Cortex of kidney (tissue), 1 donor: ENCODE measurements around the gene BCL2A1.
"Not testable (repeated sequence)": the region's sequence is repeated elsewhere in the genome, so short reads cannot be mapped to it uniquely, and the experiment has no call there.

Experiments used
- DNase-seq: peaks from one replicate; lab custom pipeline; 2025; lab: John Stamatoyannopoulos, UW

The BCL2A1 gene

DNA sequence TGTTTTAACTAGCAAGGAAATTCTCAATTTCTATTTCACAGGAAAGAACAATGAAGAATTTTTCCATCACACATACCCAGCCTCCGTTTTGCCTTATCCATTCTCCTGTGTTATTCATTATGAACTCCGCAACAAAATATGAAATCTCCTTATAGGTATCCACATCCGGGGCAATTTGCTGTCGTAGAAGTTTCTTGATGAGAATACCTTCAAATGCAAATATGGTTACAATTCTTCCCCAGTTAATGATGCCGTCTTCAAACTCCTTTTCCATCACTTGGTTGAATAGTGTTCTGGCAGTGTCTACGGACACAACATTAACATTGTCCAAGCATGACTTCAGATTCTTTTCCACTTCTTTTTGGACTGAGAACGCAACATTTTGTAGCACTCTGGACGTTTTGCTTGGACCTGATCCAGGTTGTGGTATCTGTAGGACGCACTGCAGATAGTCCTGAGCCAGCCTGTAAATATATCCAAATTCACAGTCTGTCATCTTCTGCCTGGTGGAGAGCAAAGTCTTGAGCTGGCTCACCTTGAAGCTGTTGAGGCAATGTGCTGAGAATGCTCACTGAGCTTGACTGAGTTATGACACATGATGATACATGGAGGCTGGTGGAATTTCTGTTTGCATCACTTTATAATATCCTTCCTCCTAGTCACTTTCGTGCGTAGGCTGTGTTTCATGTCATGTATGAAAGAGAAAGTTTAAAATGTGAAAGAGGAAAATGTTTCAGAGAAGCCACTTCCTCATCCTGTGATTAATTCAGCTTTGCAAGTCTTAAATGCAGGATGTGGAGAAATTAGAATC is at the start of gene BCL2A1:
Gene BCL2A1 (minus strand): TSS at position 573 of the 811 bp plus-strand sequence. CDS start 77 bp downstream, at position 496.
- DNase-seq, result no peak

DNA sequence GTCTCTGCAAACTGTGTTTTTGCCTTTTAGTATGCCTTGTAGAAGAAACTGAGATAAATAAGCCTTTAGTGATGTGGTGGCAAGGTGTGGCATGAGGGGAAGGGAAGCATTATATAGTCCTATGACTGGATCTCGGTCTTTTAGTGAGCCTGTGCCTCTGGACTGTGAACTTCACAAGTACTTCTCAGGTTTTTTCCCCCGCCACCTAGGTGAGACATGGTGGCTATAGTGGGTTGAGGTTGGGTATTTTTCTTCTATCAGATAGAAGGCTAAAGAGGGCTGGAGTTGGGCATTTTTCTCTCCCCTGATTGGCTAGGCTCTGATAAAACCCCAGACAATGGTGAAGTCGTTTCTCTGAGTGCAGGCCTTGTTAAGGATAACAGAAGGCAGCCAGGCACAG is 49.7 kb upstream of the BCL2A1 start:
- DNase-seq, result no peak

DNA sequence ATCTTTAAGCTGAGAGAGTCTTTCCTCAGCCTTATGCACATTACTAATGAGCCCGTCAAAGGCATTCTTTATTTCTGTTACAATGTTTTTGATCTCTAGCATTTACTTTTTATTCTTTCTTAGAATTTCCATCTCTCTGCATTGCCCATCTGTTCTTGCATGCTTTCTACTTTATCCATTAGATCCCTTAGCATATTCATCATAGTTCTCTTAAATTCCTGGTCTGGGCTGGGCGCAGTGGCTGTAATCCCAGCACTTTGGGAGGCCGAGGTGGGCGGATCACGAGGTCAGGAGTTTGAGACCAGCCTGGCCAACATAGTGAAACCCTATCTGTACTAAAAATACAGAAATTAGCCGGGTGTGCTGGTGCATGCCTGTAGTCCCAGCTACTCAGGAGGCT is 49.2 kb upstream of the BCL2A1 start:
- not testable (repeated sequence) for DNase-seq

DNA sequence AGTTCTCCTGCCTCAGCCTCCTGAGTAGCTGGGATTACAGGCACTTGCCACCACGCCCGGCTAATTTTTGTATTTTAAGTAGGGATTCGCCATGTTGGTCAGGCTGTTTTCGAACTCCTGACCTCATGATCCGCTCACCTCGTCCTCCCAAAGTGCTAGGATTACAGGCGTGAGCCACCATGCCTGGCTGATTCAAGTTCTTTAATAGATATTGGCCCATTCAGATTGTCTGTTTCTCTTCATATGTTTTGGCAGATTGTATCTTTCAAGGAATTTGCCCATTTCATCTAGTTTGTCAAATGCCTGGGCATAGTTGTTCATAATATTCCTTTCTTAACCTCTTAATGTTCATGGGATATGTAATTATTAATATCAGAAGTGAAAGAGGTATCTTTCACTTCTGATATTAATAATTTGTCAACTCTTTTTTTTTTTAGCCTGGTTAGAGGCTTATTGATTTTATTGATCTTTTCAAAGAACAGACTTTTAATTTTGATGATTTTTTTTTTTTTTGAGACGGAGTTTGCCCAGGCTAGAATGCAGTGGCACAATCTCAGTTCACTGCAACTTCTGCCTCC is 48.3 kb upstream of the BCL2A1 start:
- DNase-seq, result no peak

DNA sequence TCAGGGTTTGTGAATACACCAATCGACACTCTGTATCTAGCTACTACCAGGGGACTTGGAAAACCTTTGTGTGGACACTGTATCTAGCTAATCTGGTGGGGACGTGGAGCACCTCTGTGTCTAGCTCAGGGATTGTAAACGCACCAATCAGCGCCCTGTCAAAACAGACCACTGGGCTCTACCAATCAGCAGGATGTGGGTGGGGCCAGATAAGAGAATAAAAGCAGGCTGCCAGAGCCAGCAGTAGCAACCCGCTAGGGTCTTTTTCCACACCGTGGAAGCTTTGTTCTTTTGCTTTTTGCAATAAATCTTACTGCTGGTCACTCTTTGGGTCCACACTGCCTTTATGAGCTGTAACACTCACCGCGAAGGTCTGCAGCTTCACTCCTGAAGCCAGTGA is 46.1 kb upstream of the BCL2A1 start:
- not testable (repeated sequence) for DNase-seq

DNA sequence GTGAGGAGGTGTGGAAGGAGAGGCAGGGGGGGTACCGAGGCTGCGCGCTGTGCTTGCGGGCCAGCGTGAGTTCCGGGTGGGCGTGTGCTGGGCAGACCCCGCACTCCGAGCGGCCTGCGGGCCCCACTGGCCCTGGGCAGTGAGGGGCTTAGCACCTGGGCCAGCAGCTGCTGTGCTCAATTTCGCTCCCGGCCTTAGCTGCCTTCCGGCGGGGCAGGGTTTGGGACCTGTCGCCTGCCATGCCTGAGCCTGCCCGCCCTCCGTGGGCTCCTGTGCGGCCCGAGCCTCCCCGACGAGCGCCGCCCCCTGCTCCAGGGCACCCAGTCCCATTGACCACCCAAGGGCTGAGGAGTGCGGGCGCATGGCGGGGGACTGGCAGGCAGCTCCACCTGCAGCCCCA is 45.5 kb upstream of the BCL2A1 start:
- DNase-seq, result not testable (repeated sequence)

DNA sequence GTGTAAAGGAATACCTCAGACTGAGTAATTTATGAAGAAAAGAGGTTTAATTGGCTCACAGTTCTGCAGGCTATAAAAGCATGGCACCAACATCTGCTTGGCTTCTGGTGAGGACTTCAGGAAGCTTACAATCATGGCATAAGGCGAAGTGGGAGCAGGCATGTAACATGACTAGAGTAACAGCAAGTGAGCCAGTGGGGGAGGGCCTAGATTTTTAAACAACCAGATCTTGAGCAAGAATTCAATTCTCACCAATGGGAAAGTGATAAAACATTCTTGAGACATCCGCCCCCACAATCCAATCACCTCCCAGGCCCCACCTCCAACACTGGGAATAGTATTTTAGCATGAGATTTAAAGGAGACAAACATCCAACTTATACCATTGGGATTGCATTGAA is 44.2 kb upstream of the BCL2A1 start:
- no peak for DNase-seq

DNA sequence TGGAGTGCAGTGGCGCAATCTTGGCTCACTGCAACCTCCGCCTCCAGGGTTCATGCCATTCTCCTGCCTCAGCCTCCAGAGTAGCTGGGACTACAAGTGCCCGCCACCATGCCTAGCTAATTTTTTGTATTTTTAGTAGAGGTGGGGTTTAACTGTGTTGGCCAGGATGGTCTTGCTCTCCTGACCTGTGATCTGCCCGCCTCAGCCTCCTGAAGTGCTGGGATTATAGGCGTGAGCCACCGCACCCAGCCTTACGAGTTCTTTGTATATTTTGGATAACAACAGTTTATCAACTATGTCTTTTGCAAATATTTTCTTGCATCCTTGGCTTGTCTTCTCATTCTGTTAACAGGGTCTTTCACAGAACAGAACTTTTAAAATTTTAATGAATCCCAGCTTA is 43.2 kb upstream of the BCL2A1 start:
- not testable (repeated sequence) for DNase-seq

DNA sequence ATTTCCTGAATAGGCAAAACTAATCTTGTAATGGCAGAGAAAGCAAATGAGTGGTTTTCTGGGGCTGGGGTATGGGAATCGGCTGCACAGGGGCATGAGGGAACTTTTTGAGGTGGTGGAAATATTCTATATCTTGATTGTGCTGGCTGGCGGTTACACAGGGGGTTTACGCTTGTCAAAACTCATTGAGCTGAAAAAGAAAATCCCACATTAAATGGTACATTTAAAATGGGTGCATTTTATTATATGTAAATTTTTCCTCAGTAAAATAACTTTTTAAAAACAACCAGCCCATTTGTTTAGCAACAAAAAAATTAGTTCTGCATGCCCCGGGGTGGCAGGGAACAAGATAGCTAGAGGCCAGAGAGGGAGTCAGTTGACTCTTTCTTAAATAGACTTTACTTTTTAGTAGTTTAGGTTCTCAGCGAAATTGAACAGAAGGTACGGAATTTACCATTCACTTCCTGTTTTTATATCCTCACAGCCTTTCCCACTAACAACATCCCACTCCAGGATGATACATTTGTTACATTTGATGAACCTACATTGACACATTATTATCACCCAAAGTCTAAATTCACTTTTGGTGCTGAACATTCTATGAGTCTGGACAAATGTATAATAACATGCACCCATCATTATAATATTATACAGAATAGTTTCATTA is 41.2 kb upstream of the BCL2A1 start:
- no peak for DNase-seq

DNA sequence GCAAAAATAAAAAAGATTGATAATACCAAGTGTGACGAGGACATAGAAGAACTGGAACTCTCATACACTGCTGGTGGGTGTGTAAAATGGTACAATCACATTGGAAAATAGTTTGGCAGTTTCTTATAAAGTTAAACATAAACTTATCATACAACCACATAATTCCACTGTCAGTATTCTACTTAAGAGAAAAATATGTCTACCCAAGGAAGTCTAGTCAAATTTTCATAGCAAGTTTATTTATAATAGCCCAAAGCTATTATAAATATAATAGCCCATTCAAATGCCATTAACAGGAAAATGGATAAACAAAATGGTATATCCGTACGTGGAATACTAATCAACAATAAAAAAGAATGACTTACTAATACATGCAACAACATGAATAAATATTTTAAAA is 40.6 kb upstream of the BCL2A1 start:
- no peak for DNase-seq

DNA sequence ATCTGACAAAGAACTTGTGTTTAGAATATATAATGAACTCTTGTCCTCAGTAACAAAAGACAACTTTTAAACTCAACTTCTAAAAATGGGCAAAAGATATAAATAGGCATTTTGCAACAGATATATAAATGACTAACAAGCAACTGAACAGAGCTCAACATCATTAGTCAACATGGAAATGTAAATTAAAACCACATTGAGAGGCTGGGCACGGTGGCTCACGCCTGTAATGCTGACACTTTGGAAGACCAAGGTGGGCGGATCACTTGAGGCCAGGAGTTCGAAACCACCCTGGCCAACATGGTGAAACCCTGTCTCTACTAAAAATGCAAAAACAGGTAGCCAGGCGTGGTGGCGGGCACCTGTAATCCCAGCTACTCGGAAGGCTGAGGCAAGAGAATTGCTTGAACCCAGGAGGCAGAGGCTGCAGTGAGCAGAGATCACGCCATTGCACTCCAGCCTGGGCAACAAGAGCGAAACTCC is 40.1 kb upstream of the BCL2A1 start:
- not testable (repeated sequence) for DNase-seq

DNA sequence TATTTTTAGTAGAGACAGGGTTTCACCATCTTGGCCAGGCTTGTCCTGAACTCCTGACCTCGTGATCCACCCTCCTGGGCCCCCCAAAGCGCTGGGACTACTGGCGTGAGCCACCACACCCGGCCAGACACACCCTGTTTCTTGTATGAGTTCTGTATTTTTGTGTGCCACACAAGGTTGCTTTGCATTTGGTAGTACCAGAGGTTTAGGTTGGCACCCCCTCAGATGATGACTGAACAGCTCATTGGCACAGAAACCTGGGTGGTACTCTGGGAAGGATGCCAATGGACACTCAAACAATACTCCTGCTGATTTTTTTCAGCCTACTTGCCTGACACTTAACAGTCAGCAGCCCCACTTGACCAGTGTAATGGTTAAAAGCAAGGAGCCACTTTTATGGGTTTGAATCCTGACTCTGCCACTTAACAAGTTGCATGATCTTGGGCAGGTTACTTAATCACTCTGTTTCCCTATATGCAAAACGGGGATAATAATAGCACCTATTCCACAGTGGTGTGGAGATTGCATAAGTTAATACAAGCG is 39.2 kb upstream of the BCL2A1 start:
- no peak for DNase-seq

DNA sequence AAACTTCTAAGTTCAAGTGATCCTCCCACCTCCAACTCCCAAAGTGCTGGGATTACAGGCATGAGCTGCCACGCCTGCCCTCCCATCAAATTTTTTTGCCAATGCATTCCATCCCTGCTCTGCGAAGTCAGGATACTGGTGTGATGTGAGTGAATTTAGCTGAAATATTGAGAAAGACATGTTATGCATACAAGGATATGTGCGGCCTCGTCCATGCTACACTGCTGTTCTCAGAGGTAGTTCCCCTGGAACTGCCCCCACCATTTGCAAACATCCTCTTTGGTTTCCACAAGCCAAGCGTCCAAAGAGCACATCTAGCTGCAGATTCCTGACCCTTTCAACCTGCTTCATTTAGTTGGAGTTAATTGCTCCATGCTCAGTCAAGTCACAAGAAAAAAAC is 36.5 kb upstream of the BCL2A1 start:
- DNase-seq, result no peak

DNA sequence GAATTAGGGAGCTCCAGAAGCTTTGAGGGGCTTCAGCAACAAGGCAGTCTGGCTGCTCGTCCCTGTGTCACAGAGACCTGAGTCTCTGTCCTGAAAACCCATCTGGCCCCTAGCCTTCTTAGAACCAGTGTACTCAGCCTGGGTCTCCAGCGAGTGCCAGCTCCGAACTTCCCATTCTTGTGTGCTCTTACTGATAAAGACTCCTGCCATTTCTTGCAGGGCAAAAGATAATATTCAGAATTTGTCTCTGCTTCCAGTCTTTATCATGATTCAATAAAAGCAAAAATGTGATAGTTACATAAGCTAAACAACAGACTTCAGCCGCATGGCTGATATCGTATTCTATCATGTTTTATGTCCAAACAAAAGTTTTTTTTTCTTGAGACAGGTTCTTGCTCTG is 36.0 kb upstream of the BCL2A1 start:
- no peak for DNase-seq

DNA sequence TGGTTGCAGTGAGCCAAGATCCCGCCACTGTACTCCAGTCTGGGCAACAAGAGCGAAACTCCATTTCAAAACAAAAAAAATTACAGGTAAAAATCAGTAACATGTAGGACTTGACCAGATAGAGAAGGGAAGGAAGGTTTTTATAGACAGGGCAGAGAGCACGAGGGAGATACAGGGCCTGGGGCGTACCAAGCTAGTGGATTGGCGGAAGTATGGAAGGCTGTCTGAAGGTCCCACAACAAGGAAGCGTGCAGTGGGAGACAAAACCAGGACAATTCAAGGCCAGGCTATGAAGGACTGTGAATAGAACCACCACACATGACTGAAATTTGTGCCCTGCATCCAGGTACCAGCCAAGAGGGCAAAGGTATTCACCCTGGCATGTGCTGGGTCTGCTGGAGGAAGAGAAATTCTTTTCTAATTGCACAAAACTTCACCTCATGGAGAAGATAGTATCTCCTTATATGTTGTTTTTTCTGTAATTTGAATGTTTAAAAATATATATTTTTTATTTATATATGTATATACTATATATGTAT is 33.0 kb upstream of the BCL2A1 start:
- DNase-seq, result no peak

DNA sequence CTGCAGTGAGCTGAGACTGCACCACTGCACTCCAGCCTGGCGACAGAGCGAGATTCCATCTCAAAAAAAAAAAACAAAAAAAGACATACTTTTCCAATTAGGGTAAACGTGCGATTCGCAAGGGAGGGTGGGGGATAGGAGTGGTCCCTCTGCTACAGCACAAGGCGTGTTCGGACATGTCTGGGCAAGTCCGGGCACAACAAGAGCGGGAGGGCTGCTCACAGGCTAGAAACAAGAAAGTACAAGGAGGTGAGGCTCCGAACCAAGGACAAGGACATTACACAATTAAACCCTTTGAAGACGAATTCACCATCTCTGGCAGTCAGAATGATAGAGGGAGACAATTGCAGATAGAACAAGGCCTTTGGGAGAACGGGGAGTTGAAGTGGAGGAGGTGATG is 32.2 kb upstream of the BCL2A1 start:
- DNase-seq, result no peak

DNA sequence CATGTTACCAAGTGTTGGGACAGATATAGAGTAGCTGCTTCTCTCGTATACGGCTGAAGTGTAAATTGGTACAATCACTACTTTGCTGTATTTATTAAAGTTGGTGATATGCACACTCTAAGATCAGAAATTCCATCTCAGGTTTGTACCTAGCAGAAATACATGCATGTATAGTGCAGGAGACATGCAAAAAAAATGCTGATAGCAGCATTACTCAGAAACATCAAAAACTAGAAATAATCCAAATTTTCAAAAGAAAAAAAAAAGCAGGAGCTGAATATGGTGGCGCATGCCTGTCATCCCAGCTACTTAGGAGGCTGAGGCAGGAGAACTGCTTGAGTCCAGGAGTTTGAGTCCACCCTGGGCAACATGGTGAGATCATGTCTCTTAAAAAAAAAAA is 31.3 kb upstream of the BCL2A1 start:
- no peak for DNase-seq

DNA sequence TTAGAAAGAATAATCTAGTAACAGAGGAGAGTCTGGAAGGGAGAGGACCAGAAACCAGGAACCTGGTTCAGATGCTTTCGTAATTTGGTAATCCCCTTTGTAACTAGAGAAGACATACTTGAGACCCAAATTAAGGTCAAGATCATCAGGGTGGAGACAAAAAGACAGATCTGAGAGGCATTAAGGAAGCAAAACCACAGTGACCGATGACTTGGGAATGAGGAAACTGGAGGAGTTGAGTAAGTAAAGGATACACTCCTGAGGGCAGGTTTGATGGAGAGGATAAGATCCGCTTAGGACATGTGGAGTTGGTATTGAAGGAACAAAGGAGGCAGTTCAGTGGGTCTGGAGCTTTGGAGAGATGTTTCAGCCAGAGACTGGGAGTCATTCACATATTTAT is 23.6 kb upstream of the BCL2A1 start:
- DNase-seq, result no peak

DNA sequence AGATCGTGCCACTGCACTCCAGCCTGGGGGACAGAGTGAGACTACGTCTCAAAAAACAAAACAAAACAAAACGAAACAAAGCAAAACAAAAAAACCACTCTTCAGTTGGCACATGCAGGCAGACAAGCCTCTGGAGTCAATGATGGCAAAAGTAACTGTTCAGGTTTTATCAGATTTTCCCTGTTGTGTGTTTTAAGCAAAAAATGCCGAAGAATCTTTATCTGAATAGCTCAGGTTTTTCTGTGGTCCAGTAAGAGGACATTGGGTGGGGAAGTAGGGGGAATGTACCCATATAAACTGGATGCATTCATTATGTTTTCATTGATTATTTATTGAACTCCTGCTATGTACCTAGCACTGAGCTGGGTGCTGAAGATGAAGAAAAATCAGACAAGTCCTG is 20.8 kb upstream of the BCL2A1 start:
- no peak for DNase-seq

DNA sequence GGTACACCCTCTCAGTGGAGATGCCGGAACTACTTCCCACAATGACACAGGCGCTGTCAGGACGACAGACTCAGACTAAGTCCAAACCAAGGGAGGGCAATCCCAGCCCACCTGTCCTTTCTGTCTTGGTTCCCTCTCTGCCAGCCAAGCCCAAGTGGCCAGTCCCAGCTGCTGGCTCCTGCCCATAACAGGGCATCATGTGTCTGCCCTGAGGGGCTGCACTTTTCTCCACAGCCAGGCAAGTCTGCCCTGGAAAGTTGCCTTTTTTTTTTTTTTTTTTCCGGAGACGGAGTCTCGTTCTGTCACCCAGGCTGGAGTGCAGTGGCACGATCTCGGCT is 20.0 kb upstream of the BCL2A1 start:
- DNase-seq, result no peak

DNA sequence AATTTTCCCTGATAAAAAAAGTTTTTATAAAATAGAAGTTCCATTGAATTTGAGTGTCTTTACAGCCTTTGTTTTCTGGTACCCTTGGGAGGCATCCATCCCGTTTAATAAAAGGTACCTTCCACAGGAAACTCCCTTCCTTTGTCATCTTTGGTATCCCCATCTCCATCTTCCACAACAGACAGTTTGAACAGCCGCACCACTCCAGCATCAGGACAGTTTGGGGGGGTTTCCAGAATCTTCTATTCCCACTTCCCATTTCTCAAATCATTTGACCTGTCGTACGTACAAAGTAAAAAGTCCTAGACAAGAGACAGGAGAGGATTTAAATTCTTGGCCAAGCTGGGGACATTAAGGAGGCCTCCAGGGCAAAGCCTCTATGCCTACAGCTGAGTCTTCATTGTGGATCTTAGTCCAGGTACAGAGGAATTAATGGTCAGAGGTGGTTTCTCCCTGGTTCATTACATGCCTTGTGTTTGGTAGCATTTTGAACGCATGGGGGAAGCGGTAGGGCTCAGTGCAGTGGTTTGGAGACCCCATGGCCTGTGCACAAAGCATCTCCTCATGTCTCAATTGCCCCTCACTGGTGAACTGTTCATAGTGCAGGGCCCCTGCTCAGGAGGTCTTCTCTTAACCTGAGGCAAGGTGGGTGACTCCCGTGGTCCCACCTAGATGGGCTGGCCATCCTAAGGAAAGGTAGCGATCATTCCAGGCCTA is 19.4 kb upstream of the BCL2A1 start:
- no peak for DNase-seq

DNA sequence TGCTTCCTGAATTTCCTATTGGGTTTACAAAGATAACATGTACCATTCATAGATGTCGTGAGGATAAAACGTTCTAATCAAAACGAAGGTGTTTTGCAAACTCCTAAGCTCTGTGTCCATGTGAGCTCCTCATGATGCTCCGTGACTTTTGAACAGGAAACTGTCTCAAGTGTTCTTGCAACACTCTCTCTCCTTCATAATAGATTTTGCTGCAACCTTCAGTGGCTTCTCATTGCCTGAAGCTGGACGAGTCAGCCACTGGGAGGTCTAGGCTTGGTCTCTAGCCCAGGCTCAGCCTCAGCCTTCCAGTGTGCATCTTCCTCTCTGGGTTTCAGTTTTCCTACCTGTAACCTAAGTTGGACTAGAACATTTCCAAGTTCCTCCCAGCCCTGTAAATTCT is 18.7 kb upstream of the BCL2A1 start:
- DNase-seq, result no peak
